MCF 10A (cell line): ENCODE measurements around the gene ANO3. TPM values are rescaled to one million over a fixed set of nuclear protein-coding genes. Genes with fewer than 3 reads are reported as not detected.
A peak's percentile ranks its signal among the peaks of the same experiment; 100 is the strongest.
"Not testable (repeated sequence)": the region's sequence is repeated elsewhere in the genome, so short reads cannot be mapped to it uniquely, and the experiment has no call there.

Experiments
- BruUV-seq: library from RNA; stranded (reverse); fragments of 400-500 nt; replicated peaks from 2 replicates; lab custom pipeline; 2021; lab: Mats Ljungman, UMichigan
- CTCF ChIA-PET: fragments of 300-600 bp; sonication (Branson Sonifier 250); formaldehyde crosslinking; extraction: SDS; loops from one replicate; lab custom pipeline; 2021; ENCODE audit warnings: antibody characterized with exemption, inconsistent platforms; lab: Yijun Ruan, JAX
- POLR2A ChIA-PET: fragments of 300-600, 350-650 bp; sonication (Branson Sonifier 250); formaldehyde crosslinking; extraction: SDS; loops from one replicate; lab custom pipeline; 2020; ENCODE audit warnings: antibody characterized with exemption, inconsistent platforms; lab: Yijun Ruan, JAX
- DNase-seq: peaks from one replicate; pipeline ENCODE4 v3.0.0-alpha.2; 2018; ENCODE audit not compliant: unreplicated experiment
- H3K27ac Mint-ChIP-seq: one replicate; pipeline ENCODE4 v1.8.0; 2022; ENCODE audit warnings: mild to moderate bottlenecking, low read depth, mixed read lengths; ENCODE audit not compliant: unreplicated experiment
- H3K27me3 Mint-ChIP-seq: one replicate; pipeline ENCODE4 v1.8.0; 2022; ENCODE audit warnings: mixed read lengths; ENCODE audit not compliant: insufficient read depth, unreplicated experiment
- H3K36me3 Mint-ChIP-seq: one replicate; pipeline ENCODE4 v1.8.0; 2022; ENCODE audit warnings: mild to moderate bottlenecking, moderate library complexity, mixed read lengths; ENCODE audit not compliant: insufficient read depth, unreplicated experiment
- H3K4me1 Mint-ChIP-seq: one replicate; pipeline ENCODE4 v1.8.0; 2022; ENCODE audit warnings: mixed read lengths; ENCODE audit not compliant: insufficient read depth, unreplicated experiment
- H3K4me3 Mint-ChIP-seq: one replicate; pipeline ENCODE4 v1.8.0; 2022; ENCODE audit warnings: mild to moderate bottlenecking, moderate library complexity, mixed read lengths; ENCODE audit not compliant: unreplicated experiment
- H3K9me3 Mint-ChIP-seq: one replicate; pipeline ENCODE4 v1.8.0; 2022; ENCODE audit warnings: mixed read lengths; ENCODE audit not compliant: unreplicated experiment
- intact Hi-C: fragments of 100-400 bp; cut with micrococcal nuclease; formaldehyde crosslinking; loops from 2 replicates; pipeline ENCODE4 v1.14.1; 2022
- total RNA-seq: library from RNA; stranded (reverse); gene quantifications from 2 replicates; pipeline ENCODE4 v1.2.3, GENCODE V29; 2022
- TF ChIP-seq, protein P1 (sequence below): fragments of 200-600 bp; IDR thresholded peaks from one replicate; pipeline ENCODE4 v1.8.0; 2022; ENCODE audit warnings: antibody characterized with exemption, mild to moderate bottlenecking; ENCODE audit not compliant: unreplicated experiment

ANO3 gene
- total RNA-seq, 1 experiment from 2014 or later: not detected

DNA sequence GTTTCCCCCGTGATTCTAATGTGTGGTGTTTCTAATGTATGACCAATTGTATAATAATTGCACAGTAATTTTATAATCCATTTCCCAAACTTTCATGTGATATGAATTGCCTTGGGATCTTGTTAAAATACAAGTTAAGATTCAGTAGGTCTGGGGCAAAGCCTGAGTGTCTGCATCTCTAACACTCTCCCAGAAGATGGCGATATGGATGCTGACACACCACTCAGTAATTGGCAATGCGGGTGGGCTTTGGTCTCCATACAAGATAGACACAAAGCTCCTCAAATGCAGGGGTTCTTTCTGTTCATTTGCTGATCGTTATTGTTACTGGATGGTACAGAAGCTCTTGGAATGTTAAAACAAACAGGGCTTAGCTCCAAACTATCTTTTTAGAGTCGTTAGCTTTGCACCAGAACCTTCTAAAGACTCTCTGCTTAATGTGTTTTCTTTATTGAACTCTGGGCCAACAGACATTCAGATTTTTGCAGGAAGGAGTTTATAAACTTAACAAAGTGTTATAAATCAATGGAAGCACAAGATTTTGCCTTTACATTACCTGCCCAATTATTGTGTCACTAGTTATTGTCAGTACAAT, 45.4 kb upstream of the ANO3 start:
- H3K27me3 Mint-ChIP-seq: peaks cover 18% of the 10 kb centered on the region
- BruUV-seq: no TSS peak
- H3K4me1 Mint-ChIP-seq: peaks cover 6% of the 10 kb centered on the region
- ChIA-PET CTCF (interaction anchor here (0.8 to 2.1 kb wide), 11 partner anchors 9 to 875 kb away, joined by 3 to 12 read pairs (median 4); no protein-coding TSS in a partner anchor), POLR2A (no interaction called here)
- peak; percentile 31 for DNase-seq
- intact Hi-C loops: no loop called here
- no peak overlapping the region for H3K27ac Mint-ChIP-seq
- H3K4me3 Mint-ChIP-seq: no peak overlapping the region
- no peaks in the 10 kb centered on the region for H3K36me3 Mint-ChIP-seq
- TF ChIP-seq, protein P1, sequence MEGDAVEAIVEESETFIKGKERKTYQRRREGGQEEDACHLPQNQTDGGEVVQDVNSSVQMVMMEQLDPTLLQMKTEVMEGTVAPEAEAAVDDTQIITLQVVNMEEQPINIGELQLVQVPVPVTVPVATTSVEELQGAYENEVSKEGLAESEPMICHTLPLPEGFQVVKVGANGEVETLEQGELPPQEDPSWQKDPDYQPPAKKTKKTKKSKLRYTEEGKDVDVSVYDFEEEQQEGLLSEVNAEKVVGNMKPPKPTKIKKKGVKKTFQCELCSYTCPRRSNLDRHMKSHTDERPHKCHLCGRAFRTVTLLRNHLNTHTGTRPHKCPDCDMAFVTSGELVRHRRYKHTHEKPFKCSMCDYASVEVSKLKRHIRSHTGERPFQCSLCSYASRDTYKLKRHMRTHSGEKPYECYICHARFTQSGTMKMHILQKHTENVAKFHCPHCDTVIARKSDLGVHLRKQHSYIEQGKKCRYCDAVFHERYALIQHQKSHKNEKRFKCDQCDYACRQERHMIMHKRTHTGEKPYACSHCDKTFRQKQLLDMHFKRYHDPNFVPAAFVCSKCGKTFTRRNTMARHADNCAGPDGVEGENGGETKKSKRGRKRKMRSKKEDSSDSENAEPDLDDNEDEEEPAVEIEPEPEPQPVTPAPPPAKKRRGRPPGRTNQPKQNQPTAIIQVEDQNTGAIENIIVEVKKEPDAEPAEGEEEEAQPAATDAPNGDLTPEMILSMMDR: peak; percentile 47
- no peaks in the 10 kb centered on the region for H3K9me3 Mint-ChIP-seq

DNA sequence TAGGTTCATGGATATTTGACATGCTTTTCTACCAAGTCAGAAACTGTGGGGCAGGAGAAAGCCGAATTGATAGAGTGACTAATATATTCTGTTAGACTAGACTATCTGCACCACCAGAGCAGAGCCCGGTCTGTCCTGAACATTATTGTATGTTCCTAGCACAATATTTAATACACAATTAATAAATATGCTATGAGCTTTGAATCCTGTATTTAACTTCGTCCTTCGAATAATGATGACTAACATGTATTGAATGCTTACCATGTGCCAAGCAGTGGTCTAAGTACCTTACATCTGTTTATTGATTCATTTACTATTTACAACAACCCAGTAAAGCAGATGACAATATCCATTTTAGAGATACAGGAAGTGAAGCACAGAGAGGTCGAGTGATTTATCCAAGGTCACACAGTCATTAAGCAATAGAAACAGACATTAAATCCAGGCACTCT, 44.8 kb upstream of the ANO3 start:
- no TSS peak for BruUV-seq
- intact Hi-C loops: no loop called here
- H3K9me3 Mint-ChIP-seq: no peaks in the 10 kb centered on the region
- H3K27ac Mint-ChIP-seq: no peak overlapping the region
- H3K4me1 Mint-ChIP-seq: peaks cover 6% of the 10 kb centered on the region
- peaks cover 23% of the 10 kb centered on the region for H3K27me3 Mint-ChIP-seq
- TF ChIP-seq, protein P1: no peak
- POLR2A ChIA-PET: no interaction called here
- no peak overlapping the region for H3K4me3 Mint-ChIP-seq
- CTCF ChIA-PET: interaction anchor here (0.8 to 2.1 kb wide), 10 partner anchors 9 to 875 kb away, joined by 3 to 12 read pairs (median 4); no protein-coding TSS in a partner anchor
- H3K36me3 Mint-ChIP-seq: no peaks in the 10 kb centered on the region
- no peak for DNase-seq

DNA sequence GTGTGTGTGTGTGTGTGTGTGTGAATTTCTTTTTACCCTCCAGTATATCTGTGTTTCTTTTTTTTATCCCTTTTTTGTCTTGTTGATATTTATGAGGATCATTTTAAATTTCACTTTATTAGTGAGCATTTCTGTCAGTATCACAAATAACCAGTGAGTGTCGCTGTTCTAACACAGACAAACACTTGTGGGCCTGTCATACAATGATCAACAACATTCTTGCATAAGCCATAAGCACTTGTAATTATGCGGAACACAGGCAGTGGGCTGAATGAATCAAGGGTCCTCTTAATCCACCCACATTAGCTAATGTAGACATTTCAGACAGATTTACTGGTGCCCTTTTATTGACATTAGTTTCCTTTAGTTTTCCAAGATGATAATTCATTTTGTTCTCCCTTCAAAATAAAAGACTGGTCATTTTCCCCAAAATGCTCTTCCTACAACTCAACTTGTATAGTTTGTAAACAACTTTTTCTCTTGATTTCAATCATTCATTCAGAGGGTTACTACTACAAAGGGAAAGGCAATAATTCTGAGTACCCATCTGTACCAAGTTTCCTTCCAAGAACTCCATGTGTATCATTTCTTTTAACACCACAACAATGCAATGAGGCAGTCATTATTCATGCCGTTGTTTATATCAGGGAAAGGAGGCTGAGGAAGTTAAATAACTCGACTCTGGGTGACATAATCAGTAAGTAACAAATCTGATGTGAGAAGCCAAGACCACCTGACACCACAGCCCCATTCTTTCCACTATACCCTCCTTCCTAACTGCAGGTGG, 34.5 kb upstream of the ANO3 start:
- peak; percentile 64 for DNase-seq
- H3K36me3 Mint-ChIP-seq: no peaks in the 10 kb centered on the region
- peak overlapping the region; percentile 52 for H3K27ac Mint-ChIP-seq
- no peaks in the 10 kb centered on the region for H3K9me3 Mint-ChIP-seq
- TF ChIP-seq, protein P1: peak; percentile 50
- intact Hi-C loops: loop anchor here (1.0 to 10.0 kb wide), 5 partner anchors 254 to 862 kb away; no protein-coding TSS in a partner anchor
- POLR2A ChIA-PET: interaction anchor here (1.2 kb wide), 1 partner anchor 354 kb away, joined by 3 read pairs; no protein-coding TSS in a partner anchor
- peaks cover 16% of the 10 kb centered on the region for H3K27me3 Mint-ChIP-seq
- BruUV-seq: no TSS peak
- CTCF ChIA-PET: interaction anchor here (0.5 to 4.7 kb wide), 48 partner anchors 10 to 944 kb away, joined by 3 to 53 read pairs (median 3); no protein-coding TSS in a partner anchor
- no peaks in the 10 kb centered on the region for H3K4me1 Mint-ChIP-seq
- H3K4me3 Mint-ChIP-seq: no peak overlapping the region

DNA sequence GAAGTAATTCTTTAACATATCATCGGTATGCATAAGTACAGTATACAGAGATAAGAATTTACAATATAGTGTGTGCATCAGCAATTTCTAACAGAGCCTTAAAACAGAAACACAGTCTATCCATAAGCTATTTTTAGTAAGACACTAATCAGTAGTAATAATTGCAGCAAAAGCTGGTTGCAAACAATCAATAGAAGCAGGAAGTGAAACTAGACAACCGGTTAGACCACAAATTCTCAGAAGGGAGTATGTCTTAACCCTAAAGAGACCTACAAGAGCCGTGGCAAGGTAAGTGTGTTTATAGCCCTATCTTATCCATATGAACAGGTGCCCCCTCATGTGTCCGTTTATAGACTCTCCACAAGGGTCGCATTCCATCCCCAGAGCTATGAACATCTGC, 15.6 kb upstream of the ANO3 start:
- H3K27ac Mint-ChIP-seq, H3K36me3 Mint-ChIP-seq, BruUV-seq, H3K4me3 Mint-ChIP-seq, H3K9me3 Mint-ChIP-seq, intact Hi-C loops, POLR2A ChIA-PET, H3K4me1 Mint-ChIP-seq, DNase-seq: not testable (repeated sequence)
- H3K27me3 Mint-ChIP-seq: peaks cover 51% of the 10 kb centered on the region
- CTCF ChIA-PET: interaction anchor here (1.1 kb wide), 1 partner anchor 30 kb away, joined by 3 read pairs; no protein-coding TSS in a partner anchor
